ENCODE data around the gene APCDD1L. TPM values are rescaled to one million over a fixed set of nuclear protein-coding genes. Genes with fewer than 3 reads are reported as not detected.

Gene APCDD1L
- total and polyA plus RNA-seq, 2 of the 8 experiments (the other 6 are each of a cell fraction or from before 2014, with no cell fraction given): 0.83 to 3.1 TPM

DNA sequence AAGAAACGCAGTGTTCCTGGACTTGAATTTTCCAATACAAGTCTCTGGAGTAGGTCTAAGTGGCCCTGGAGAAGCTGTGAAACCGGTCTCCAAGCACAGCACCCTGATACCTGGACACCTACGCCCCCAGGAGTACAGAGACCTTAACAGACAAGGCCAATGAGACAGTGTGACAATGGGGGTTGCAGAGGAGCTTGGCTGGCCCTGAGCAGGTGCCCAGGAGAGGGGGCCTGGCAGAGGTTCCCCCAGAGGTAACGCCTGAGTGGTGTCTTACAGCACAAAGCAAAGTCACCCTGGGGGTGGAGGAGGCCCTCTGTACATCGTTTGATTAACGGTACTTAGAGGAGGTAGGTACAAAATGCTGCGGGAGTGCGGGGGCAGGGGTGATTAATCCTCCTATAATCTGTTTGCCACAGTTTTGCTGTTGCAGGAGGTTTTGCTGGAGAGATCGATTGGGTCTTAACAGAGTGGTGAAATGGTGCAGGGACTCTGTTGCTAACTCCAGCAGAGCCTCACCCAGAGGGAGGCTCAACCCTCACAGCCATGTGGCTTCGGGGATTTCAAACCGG is 37.3 kb upstream of the APCDD1L start:
- Histone ChIP-seq H3K4me3 (ENCODE audit: extremely low read depth in 1 of 4, insufficient read depth in 2 of 4, low read depth in 3 of 4, low read length in 4 of 4) (no peak overlapping the region), H2BK20ac (ENCODE audit: low read length) (no peak overlapping the region), H4K8ac (ENCODE audit: extremely low read depth, insufficient read depth, low read length) (no peak overlapping the region), H3K18ac (ENCODE audit: extremely low read depth, low read length) (no peak overlapping the region), H2BK15ac (ENCODE audit: low read length) (no peak overlapping the region), H3K27me3 (replicated peaks in 1 of 4; ENCODE audit: control insufficient read depth in 3 of 4, extremely low read depth in 1 of 4, insufficient read depth in 3 of 4, low read length in 3 of 4) (0 out of 7 replicates have a peak, but pooled peaks cover 0 to 2% (median 0%) of the 10 kb centered on the region in 4 experiments), H4K20me1 (replicated peaks in 1 of 2; ENCODE audit: control insufficient read depth in 1 of 2, insufficient read depth in 2 of 2, low read length in 2 of 2) (no peaks in the 10 kb centered on the region), H2BK120ac (replicated peaks; ENCODE audit: low read depth, low read length) (no peak overlapping the region), H3K79me1 (ENCODE audit: low read depth, low read length) (no peaks in the 10 kb centered on the region), H2BK12ac (ENCODE audit: low read depth, low read length) (no peak overlapping the region), H4K91ac (replicated peaks; ENCODE audit: insufficient read length, low read length) (no peak overlapping the region), H3K23ac (ENCODE audit: insufficient read length) (no peak overlapping the region), H2AFZ (ENCODE audit: low read length) (no peak overlapping the region), H3K56ac (replicated peaks; ENCODE audit: insufficient read length, low read depth, low read length) (no peak overlapping the region), H3K79me2 (ENCODE audit: control insufficient read depth in 1 of 2, insufficient read depth in 2 of 2, low read length in 2 of 2) (no peaks in the 10 kb centered on the region), H3K9me3 (ENCODE audit: insufficient read depth in 2 of 2, low read depth in 1 of 2, low read length in 1 of 2) (no peaks in the 10 kb centered on the region), H2AK5ac (ENCODE audit: low read depth, low read length) (no peak overlapping the region), H3K4ac (replicated peaks; ENCODE audit: insufficient read length, low read depth, low read length) (no peak overlapping the region), H3K4me1 (replicated peaks in 1 of 4; ENCODE audit: control insufficient read depth in 3 of 4, insufficient read depth in 4 of 4, low read length in 3 of 4) (no peaks in the 10 kb centered on the region), H3K27ac (ENCODE audit: low read depth, low read length) (no peak overlapping the region), H3K4me2 (ENCODE audit: insufficient read depth in 1 of 2, low read depth in 2 of 2, low read length in 2 of 2) (no peak overlapping the region), H4K5ac (ENCODE audit: insufficient read length, low read depth, low read length) (no peak overlapping the region), H3K14ac (ENCODE audit: insufficient read length) (no peak overlapping the region), H3K23me2 (ENCODE audit: low read depth, low read length) (no peaks in the 10 kb centered on the region), H2BK5ac (ENCODE audit: low read depth, low read length) (no peak overlapping the region), H3K9ac (replicated peaks in 1 of 4; ENCODE audit: extremely low read depth in 1 of 4, low read depth in 3 of 4, low read length in 3 of 4) (no peak overlapping the region), H3K36me3 (ENCODE audit: control insufficient read depth in 2 of 4, insufficient read depth in 4 of 4, low read length in 3 of 4) (no peaks in the 10 kb centered on the region)
- 88% methylated on average over 11 of the region's 11 CpGs; no CpG with 5 or more reads in 1 of the 2 experiments for WGBS, 2 experiments (ENCODE audit: extremely low coverage in 1 of 2, insufficient coverage in 1 of 2, insufficient read length in 1 of 2, insufficient replicate concordance in 2 of 2, low coverage in 1 of 2, low lambda C conversion rate in 2 of 2, missing lambda C conversion rate in 1 of 2)
- POLR2A ChIA-PET (ENCODE audit: partially characterized antibody): interaction anchor here (0.9 kb wide), 1 partner anchor 8 kb away, joined by 3 read pairs; no protein-coding TSS in a partner anchor
- DNase-seq (ENCODE audit: low read depth in 1 of 2, low spot score in 2 of 2) (peak in 1 of 2 experiments; percentile 33), FAIRE-seq (no peak)
- CTCF ChIA-PET (ENCODE audit: partially characterized antibody): interaction anchor here (1.3 kb wide), 1 partner anchor 151 kb away, joined by 4 read pairs; no protein-coding TSS in a partner anchor
- TF ChIP-seq BCL11A (IDR thresholded peaks at IDR 0.05; ENCODE audit: low read depth in 2 of 2, low read length in 2 of 2) (no peak), KDM4A (IDR thresholded peaks at IDR 0.05; ENCODE audit: low read depth, low read length, severe bottlenecking) (no peak), SRF (IDR thresholded peaks at IDR 0.05; ENCODE audit: low read depth, low read length) (no peak)
